Measurements from ENCODE around the gene RABAC1.
"Not testable (repeated sequence)": the region's sequence is repeated elsewhere in the genome, so short reads cannot be mapped to it uniquely, and the experiment has no call there.

Gene RABAC1

DNA sequence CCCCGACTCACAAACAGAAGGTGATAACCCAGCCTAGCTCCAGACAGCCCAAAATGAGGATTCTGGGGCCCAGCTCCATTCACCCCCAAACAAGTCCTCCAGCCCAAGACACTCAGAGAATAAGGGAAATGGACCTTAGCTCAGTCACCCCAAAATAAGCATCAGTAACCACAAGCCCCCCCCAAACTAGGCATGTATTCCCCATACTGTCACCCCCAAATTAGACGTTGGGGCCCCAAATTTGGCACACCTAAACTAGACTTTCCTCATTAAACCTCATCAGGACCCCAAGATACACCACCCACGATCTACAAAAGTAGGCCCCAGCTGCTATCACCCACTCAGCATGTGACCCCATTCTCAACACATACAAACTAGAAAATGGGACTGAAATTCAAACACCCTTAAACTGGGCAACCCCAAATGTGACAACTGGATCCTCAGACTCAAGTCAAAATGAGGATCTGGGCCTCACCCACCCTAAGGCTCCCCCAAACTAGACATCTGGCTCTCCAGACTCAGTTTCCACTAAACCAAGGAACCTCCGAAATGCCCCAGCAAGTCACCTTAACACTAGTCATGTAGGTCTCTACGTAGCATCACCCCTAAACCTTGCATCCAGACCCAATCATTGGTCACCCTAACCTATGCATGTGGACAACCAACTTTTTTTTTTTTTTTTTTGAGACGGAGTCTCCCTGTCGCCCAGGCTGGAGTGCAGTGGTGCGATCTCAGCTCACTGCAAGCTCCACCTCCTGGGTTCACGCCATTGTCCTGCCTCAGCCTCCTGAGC lies 17.5 kb downstream of the RABAC1 start:
- Histone ChIP-seq H3K9me2 (replicated peaks; ENCODE audit: insufficient read depth, low read length) (no peaks in the 10 kb centered on the region), H2AFZ (ENCODE audit: low read length) (no peak overlapping the region), H3K9ac (ENCODE audit: low read length) (no peak overlapping the region), H3K36me3 (replicated peaks; ENCODE audit: insufficient read depth, low read length) (no peaks in the 10 kb centered on the region), H3K4me3 (ENCODE audit: low read length) (no peak overlapping the region), H4K20me1 (ENCODE audit: insufficient read depth, low read length) (no peaks in the 10 kb centered on the region), H3K79me2 (ENCODE audit: low read length) (no peaks in the 10 kb centered on the region), H3K4me2 (ENCODE audit: low read depth, low read length) (no peak overlapping the region), H3K4me1 (ENCODE audit: low read length) (peaks cover 20% of the 10 kb centered on the region), H3K27ac (ENCODE audit: low read length) (no peak overlapping the region), H3K9me3 (replicated peaks; ENCODE audit: insufficient read depth, low read length) (no peaks in the 10 kb centered on the region), H3F3A (ENCODE audit: insufficient read depth, low read length) (peaks cover 4% of the 10 kb centered on the region; the same call in 1 of the 2 replicates), H3K27me3 (replicated peaks; ENCODE audit: insufficient read depth, low read length) (peaks cover 7% of the 10 kb centered on the region)
- TF ChIP-seq EZH2 (optimal IDR thresholded peaks at IDR 0.05; ENCODE audit: low read depth, low read length) (no peak), EZH2phosphoT487 (IDR thresholded peaks at IDR 0.05; ENCODE audit: low read length) (no peak)
- DNase-seq, result no peak

DNA sequence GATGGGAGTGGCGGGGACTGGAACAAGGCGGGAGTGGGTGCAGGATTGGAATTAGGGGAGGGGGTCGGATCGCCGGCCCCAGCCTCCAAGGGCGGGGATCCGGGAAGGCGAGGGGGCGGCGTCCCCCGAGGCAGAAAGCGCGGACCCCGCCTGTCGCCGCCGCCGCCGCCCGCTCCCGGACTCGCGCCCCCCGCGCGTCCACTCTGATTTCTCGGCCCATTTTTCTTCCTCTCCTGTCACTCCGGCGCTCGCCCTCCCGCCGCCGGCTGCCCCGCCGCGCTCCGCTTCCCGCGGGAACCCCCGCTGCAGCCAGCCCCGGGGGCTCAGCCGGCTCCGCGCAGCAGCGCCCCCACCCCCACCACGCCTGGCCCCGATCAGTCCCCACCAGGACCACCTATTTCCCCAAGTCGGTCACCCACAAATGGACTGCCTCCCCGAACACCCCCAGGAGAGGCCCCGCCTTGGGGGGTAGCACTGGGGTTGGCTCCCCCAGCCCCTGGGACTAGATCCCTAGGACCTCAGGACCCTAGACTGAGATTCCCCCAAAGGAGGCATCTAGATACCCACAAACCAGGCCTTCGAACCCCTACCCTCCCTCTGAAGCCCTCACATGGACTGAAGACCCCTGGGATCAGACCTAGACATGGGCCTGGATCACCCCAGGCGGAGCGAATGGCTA lies 18.3 kb downstream of the RABAC1 start:
- Histone ChIP-seq H3K4me2 (ENCODE audit: low read depth, low read length) (peak overlapping the region; percentile 77), H3K9me3 (replicated peaks; ENCODE audit: insufficient read depth, low read length) (no peaks in the 10 kb centered on the region), H4K20me1 (ENCODE audit: insufficient read depth, low read length) (no peaks in the 10 kb centered on the region), H3F3A (ENCODE audit: insufficient read depth, low read length) (peaks cover 4% of the 10 kb centered on the region; the same call in 1 of the 2 replicates), H3K9me2 (replicated peaks; ENCODE audit: insufficient read depth, low read length) (no peaks in the 10 kb centered on the region), H3K27ac (ENCODE audit: low read length) (no peak overlapping the region), H2AFZ (ENCODE audit: low read length) (peak overlapping the region; percentile 63), H3K9ac (ENCODE audit: low read length) (peak overlapping the region; percentile 31; the same call in 1 of the 2 replicates), H3K4me1 (ENCODE audit: low read length) (peaks cover 16% of the 10 kb centered on the region), H3K36me3 (replicated peaks; ENCODE audit: insufficient read depth, low read length) (no peaks in the 10 kb centered on the region), H3K4me3 (ENCODE audit: low read length) (peak overlapping the region; percentile 57), H3K27me3 (replicated peaks; ENCODE audit: insufficient read depth, low read length) (peaks cover 15% of the 10 kb centered on the region), H3K79me2 (ENCODE audit: low read length) (no peaks in the 10 kb centered on the region)
- TF ChIP-seq EZH2phosphoT487 (IDR thresholded peaks at IDR 0.05; ENCODE audit: low read length), result no peak
- no peak for TF ChIP-seq EZH2 (optimal IDR thresholded peaks at IDR 0.05; ENCODE audit: low read depth, low read length)
- TF ChIP-seq, protein P1, sequence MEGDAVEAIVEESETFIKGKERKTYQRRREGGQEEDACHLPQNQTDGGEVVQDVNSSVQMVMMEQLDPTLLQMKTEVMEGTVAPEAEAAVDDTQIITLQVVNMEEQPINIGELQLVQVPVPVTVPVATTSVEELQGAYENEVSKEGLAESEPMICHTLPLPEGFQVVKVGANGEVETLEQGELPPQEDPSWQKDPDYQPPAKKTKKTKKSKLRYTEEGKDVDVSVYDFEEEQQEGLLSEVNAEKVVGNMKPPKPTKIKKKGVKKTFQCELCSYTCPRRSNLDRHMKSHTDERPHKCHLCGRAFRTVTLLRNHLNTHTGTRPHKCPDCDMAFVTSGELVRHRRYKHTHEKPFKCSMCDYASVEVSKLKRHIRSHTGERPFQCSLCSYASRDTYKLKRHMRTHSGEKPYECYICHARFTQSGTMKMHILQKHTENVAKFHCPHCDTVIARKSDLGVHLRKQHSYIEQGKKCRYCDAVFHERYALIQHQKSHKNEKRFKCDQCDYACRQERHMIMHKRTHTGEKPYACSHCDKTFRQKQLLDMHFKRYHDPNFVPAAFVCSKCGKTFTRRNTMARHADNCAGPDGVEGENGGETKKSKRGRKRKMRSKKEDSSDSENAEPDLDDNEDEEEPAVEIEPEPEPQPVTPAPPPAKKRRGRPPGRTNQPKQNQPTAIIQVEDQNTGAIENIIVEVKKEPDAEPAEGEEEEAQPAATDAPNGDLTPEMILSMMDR (IDR thresholded peaks at IDR 0.05; ENCODE audit: low read length), result no peak
- no peak for DNase-seq

DNA sequence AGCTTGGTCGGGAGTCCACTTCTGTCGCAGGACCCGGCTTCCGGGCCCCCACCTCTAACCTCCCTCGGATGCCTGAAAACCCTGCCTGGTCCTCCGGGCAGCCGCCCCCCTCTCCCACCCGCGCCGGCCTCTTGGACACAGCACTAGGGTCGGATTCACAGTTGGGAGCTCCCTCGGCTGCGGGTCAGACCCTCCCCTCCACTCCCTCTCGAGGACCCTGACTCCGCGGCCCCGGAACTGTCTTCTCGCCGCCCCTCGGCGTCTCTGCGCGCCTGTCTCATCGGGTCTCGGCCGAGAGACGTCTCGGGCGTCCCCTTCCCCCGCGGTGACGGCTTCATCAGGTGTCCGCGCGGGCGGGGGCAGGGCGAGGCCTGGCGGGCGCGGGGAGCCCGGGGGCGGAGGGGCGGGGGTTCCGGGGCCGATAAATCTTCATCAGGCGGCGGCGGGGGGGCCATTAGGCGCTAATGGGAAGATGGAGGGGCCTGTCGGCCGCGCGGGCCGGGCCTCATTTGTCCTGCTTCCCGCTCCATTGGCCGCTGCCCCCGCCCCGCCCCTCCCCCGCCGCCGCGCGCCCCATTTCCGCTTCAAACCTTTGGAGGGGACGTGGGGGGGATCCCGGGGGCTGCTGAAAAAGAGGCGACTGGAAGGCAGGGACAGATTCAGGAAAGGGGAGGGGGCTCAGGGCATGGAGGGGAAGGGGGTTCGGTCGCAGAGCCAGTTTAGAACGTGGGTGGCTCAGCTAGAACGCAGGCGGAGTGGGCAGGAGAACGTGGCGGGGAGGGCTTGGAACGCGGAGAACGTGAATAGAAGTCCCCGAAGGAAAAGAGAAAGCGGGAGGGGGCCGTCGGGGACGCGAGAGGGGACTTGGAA lies 19.0 kb downstream of the RABAC1 start:
- Histone ChIP-seq H3K27me3 (replicated peaks; ENCODE audit: insufficient read depth, low read length) (peaks cover 21% of the 10 kb centered on the region), H3K4me2 (ENCODE audit: low read depth, low read length) (peak overlapping the region; percentile 77), H3K9me2 (replicated peaks; ENCODE audit: insufficient read depth, low read length) (no peaks in the 10 kb centered on the region), H3K27ac (ENCODE audit: low read length) (no peak overlapping the region), H3K36me3 (replicated peaks; ENCODE audit: insufficient read depth, low read length) (no peaks in the 10 kb centered on the region), H3K9me3 (replicated peaks; ENCODE audit: insufficient read depth, low read length) (no peaks in the 10 kb centered on the region), H3K4me1 (ENCODE audit: low read length) (peaks cover 8% of the 10 kb centered on the region), H4K20me1 (ENCODE audit: insufficient read depth, low read length) (no peaks in the 10 kb centered on the region), H3K9ac (ENCODE audit: low read length) (peak overlapping the region; percentile 31; the same call in 1 of the 2 replicates), H3K4me3 (ENCODE audit: low read length) (peak overlapping the region; percentile 57), H3F3A (ENCODE audit: insufficient read depth, low read length) (peaks cover 1% of the 10 kb centered on the region; the same call in 1 of the 2 replicates), H3K79me2 (ENCODE audit: low read length) (no peaks in the 10 kb centered on the region), H2AFZ (ENCODE audit: low read length) (peak overlapping the region; percentile 63)
- DNase-seq, result no peak
- TF ChIP-seq EZH2 (optimal IDR thresholded peaks at IDR 0.05; ENCODE audit: low read depth, low read length), result no peak

DNA sequence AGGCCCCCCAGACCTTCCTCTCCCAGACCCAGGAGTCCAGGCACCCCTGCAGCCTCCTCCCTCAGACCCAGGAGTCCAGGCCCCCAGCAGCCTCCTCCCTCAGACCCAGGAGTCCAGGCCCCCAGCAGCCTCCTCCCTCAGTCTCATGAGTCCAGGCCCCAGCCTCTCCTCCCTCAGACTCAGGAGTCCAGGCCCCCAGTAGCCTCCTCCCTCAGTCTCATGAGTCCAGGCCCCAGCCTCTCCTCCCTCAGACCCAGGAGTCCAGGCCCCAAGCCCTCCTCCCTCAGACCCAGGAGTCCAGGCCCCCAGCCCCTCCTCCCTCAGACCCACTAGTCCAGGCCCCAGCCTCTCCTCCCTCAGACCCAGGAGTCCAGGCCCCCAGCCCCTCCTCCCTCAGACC lies 19.9 kb downstream of the RABAC1 start:
- not testable (repeated sequence) for H3K27ac ChIP-seq (ENCODE audit: low read length); H3K4me2 ChIP-seq (ENCODE audit: low read depth, low read length)

More for the DNA sequence above, 19.9 kb downstream of the RABAC1 start:
- H3K9ac ChIP-seq (ENCODE audit: low read length); H4K20me1 ChIP-seq (ENCODE audit: insufficient read depth, low read length); H3K9me3 ChIP-seq (replicated peaks; ENCODE audit: insufficient read depth, low read length); H3K4me3 ChIP-seq (ENCODE audit: low read length); H3K4me1 ChIP-seq (ENCODE audit: low read length); H3K36me3 ChIP-seq (replicated peaks; ENCODE audit: insufficient read depth, low read length); H3K9me2 ChIP-seq (replicated peaks; ENCODE audit: insufficient read depth, low read length); H2AFZ ChIP-seq (ENCODE audit: low read length); DNase-seq; H3K79me2 ChIP-seq (ENCODE audit: low read length); H3F3A ChIP-seq (ENCODE audit: insufficient read depth, low read length): not testable (repeated sequence)
- H3K27me3 ChIP-seq (replicated peaks; ENCODE audit: insufficient read depth, low read length), result peaks cover 23% of the 10 kb centered on the region

All from MM.1S (cell line).